Mammary epithelial cell (primary cell): ENCODE data around the gene NDUFAF2.

Experiments used
- EZH2 ChIP-seq: IDR thresholded peaks from 2 replicates; pipeline ENCODE4 v1.6.1; 2012; ENCODE audit warnings: low read length, inconsistent platforms, borderline replicate concordance
- TF ChIP-seq, protein P1 (sequence below), 2 donors: IDR thresholded peaks in 1 of 2; conservative IDR thresholded peaks in 1 of 2; 2 replicates each; pipeline ENCODE4 v1.5.1; 2011 to 2012; ENCODE audit warnings: inconsistent platforms in 2 of 2, low read length in 2 of 2, mild to moderate bottlenecking in 2 of 2, control low read depth in 1 of 2, low read depth in 1 of 2; ENCODE audit not compliant: insufficient read depth in 1 of 2; ENCODE audit errors: extremely low read depth in 1 of 2

DNA sequence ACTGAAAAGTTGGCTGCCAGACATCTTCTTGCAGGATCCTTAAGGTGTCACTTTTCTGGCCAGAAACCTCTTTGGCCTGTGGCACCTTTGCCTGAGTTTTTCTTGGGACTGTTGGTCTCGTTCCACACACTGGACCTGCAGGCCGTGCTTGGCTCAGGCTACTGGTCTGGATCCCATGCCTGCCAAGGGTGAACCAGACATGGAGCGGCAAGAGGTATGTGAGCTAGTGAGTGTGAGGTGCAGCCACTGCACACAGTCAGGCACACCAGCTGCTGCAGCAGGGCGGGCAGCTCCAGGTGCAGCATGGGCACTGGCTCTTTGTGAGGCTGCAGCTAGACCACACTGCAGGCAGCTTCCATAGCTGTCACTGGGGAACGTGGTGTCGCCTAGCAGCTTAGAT lies 47.9 kb downstream of the NDUFAF2 start:
- no peak for TF ChIP-seq EZH2
- TF ChIP-seq, protein P1, sequence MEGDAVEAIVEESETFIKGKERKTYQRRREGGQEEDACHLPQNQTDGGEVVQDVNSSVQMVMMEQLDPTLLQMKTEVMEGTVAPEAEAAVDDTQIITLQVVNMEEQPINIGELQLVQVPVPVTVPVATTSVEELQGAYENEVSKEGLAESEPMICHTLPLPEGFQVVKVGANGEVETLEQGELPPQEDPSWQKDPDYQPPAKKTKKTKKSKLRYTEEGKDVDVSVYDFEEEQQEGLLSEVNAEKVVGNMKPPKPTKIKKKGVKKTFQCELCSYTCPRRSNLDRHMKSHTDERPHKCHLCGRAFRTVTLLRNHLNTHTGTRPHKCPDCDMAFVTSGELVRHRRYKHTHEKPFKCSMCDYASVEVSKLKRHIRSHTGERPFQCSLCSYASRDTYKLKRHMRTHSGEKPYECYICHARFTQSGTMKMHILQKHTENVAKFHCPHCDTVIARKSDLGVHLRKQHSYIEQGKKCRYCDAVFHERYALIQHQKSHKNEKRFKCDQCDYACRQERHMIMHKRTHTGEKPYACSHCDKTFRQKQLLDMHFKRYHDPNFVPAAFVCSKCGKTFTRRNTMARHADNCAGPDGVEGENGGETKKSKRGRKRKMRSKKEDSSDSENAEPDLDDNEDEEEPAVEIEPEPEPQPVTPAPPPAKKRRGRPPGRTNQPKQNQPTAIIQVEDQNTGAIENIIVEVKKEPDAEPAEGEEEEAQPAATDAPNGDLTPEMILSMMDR (conservative IDR thresholded peaks at IDR 0.05 in 1 of 2, IDR thresholded peaks at IDR 0.05 in 1 of 2; ENCODE audit: extremely low read depth in 1 of 2, insufficient read depth in 1 of 2, low read depth in 1 of 2, low read length in 2 of 2), result no peak
